ENCODE results near the gene CACNA1B.

CACNA1B gene

GRCh38 chr9:137986268-137987099 lies 108.9 kb downstream of the CACNA1B start:
- DNase-seq (ENCODE audit: low read depth) = no peak

- DNase-seq (ENCODE audit: low read depth) = no peak
Observed at GRCh38 chr9:137987244-137988030, 109.9 kb downstream of the CACNA1B start.

GRCh38 chr9:137988051-137988450 lies 110.5 kb downstream of the CACNA1B start:
- DNase-seq (ENCODE audit: low read depth) = no peak

GRCh38 chr9:137988701-137989100 lies 111.1 kb downstream of the CACNA1B start:
- DNase-seq (ENCODE audit: low read depth) = no peak

- no peak for DNase-seq (ENCODE audit: low read depth)
Observed at GRCh38 chr9:137989156-137989555, 111.6 kb downstream of the CACNA1B start.

GRCh38 chr9:137989999-137990715 lies 112.6 kb downstream of the CACNA1B start:
- DNase-seq (ENCODE audit: low read depth) = no peak

GRCh38 chr9:138003485-138004190 lies 126.1 kb downstream of the CACNA1B start:
- DNase-seq (ENCODE audit: low read depth) = no peak

- DNase-seq (ENCODE audit: low read depth) = no peak
Observed at GRCh38 chr9:138006576-138007233, 129.1 kb downstream of the CACNA1B start.

GRCh38 chr9:138007566-138007917 lies 130.0 kb downstream of the CACNA1B start:
- DNase-seq (ENCODE audit: low read depth) = no peak

GRCh38 chr9:138007918-138008841 lies 130.6 kb downstream of the CACNA1B start:
- no peak for DNase-seq (ENCODE audit: low read depth)

GRCh38 chr9:138009016-138009802 lies 131.6 kb downstream of the CACNA1B start:
- DNase-seq (ENCODE audit: low read depth) = no peak

GRCh38 chr9:138009803-138010690 lies 132.5 kb downstream of the CACNA1B start:
- DNase-seq (ENCODE audit: low read depth) = no peak

- no peak for DNase-seq (ENCODE audit: low read depth)
Observed at GRCh38 chr9:138010861-138011260, 133.3 kb downstream of the CACNA1B start.

GRCh38 chr9:138011951-138012500 lies 134.4 kb downstream of the CACNA1B start:
- DNase-seq (ENCODE audit: low read depth) = no peak

GRCh38 chr9:138013273-138013672 lies 135.7 kb downstream of the CACNA1B start:
- DNase-seq (ENCODE audit: low read depth) = no peak

- no peak for DNase-seq (ENCODE audit: low read depth)
Observed at GRCh38 chr9:138013836-138014562, 136.4 kb downstream of the CACNA1B start.

- no peak for DNase-seq (ENCODE audit: low read depth)
Observed at GRCh38 chr9:138014563-138014945, 137.0 kb downstream of the CACNA1B start.

Data from activated T-helper 9 cell treated with anti-CD3 and anti-CD28 coated beads, Interleukin-2, amount 50 U/mL, for 16 hours (primary cell).